A549 treated with DMSO at 1 μM for 4 hours (cell line): Measurements from ENCODE around the gene FOXD3. TPM values are rescaled to one million over a fixed set of nuclear protein-coding genes. Genes with fewer than 3 reads are reported as not detected.

Experiments used
- total RNA-seq: library from RNA; stranded (reverse); fragments of 200-300 nt; extraction: Qiagen RNA extraction; gene quantifications from 5 replicates; pipeline ENCODE4 v1.2.3, GENCODE V29; 2022; ENCODE audit warnings: low read depth

The FOXD3 gene
- total RNA-seq: 0.45 to 0.92 TPM (median 0.79 TPM) in 5 replicates

GRCh38 chr1:63322114-63322943 lies at the start of gene FOXD3:
TSS of gene FOXD3 (plus strand) at chr1:63322567. CDS start at chr1:63323059, 492 bp downstream.

GRCh38 chr1:63367215-63368103 lies 45.1 kb downstream of the FOXD3 start, which contains the start of gene ALG6:
TSS of gene ALG6 (plus strand) at chr1:63367627. CDS start at chr1:63370978, 3,351 bp downstream.

Other genes with a start within 250 kb of the FOXD3 start
- 4.8 to 7.7 TPM (median 7.3 TPM) in 5 replicates for gene ALG6, start 45.1 kb downstream of the FOXD3 start, total RNA-seq
- 24.0 to 27.9 TPM (median 26.9 TPM) in 5 replicates for gene ITGB3BP, start 200.7 kb downstream of the FOXD3 start, total RNA-seq
- 2.3 to 4.2 TPM (median 3.4 TPM) in 5 replicates for gene EFCAB7, start 201.0 kb downstream of the FOXD3 start, total RNA-seq